Measurements from ENCODE around the gene TRPC6.

TRPC6 gene

DNA sequence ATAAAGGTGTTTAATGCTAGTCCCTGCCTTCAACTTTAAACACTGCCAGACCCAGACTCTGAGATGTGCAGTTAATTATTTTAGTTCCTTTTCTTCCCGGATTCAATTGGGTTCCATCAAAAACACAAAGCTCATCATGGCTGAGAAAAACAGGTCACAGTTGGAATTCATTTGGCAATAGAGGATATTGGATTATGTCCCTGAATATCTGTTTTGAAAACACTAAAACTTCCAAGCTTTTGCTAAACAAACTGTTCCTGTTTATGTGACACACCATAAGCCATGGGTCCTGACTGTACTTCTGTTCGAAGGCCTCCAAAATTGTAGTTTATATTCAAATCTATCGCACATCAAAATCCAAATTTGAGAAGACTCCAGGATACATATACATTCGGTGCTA is 150.7 kb downstream of the TRPC6 start:
- no peak overlapping the region for H3K27ac Mint-ChIP-seq
- H3K4me3 Mint-ChIP-seq, result no peak overlapping the region
- H3K36me3 Mint-ChIP-seq, result no peaks in the 10 kb centered on the region
- no peaks in the 10 kb centered on the region for H3K27me3 Mint-ChIP-seq
- H3K4me1 Mint-ChIP-seq (ENCODE audit: low read depth), result no peaks in the 10 kb centered on the region
- peaks cover 5% of the 10 kb centered on the region for H3K9me3 Mint-ChIP-seq (ENCODE audit: low read depth)

DNA sequence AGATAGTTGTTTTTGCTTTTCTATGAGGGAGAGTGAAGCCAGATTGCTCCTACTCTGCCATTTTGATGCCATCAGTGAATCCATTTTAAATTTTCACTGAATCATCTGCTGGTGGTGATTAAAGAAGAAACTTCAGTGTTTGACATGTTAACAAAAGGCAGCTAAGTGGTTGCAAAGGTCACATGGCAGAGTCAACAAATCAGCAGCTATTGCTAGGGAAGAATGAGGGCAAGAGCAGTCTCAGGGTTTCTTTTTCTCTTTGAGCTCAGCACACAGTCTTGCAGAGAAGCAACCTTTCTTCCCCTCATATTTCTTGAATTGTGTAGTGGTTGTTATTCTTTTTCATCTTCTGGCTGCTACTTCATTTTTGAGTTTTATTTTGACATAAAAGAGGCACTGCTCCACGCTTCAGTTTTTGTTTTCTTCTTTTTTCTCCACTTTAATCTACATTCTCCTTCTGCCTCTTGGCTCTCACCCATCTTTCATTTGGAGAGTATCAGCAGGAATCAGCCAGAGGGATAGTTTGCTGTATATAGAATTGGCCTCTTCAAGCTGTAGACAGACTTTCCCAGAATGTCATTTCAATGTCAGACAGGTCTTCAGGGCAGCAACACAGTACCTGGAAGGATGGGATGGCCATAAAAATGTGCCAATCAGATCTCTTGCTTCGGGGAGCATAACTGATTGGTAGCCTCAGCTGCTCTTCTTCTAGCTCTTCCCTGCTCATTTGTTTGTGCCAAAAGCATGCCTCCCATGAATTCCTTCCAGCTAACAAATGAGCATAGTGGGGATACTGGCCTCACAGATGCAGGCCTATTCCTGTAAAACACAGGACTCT is 153.9 kb downstream of the TRPC6 start:
- Mint-ChIP-seq H3K27me3 (no peaks in the 10 kb centered on the region), H3K4me1 (ENCODE audit: low read depth) (no peaks in the 10 kb centered on the region), H3K4me3 (no peak overlapping the region), H3K9me3 (ENCODE audit: low read depth) (peaks cover 7% of the 10 kb centered on the region), H3K27ac (no peak overlapping the region), H3K36me3 (no peaks in the 10 kb centered on the region)

- H3K27me3 Mint-ChIP-seq, result no peaks in the 10 kb centered on the region
- no peak overlapping the region for H3K4me3 Mint-ChIP-seq
- H3K9me3 Mint-ChIP-seq (ENCODE audit: low read depth), result peaks cover 7% of the 10 kb centered on the region
- H3K36me3 Mint-ChIP-seq, result no peaks in the 10 kb centered on the region
- no peak overlapping the region for H3K27ac Mint-ChIP-seq
- H3K4me1 Mint-ChIP-seq (ENCODE audit: low read depth), result no peaks in the 10 kb centered on the region
Observed at GRCh38 chr11:101428918-101429317, 154.9 kb downstream of the TRPC6 start.

GRCh38 chr11:101407324-101407723 is 176.5 kb downstream of the TRPC6 start:
- H3K4me1 Mint-ChIP-seq (ENCODE audit: low read depth), result no peaks in the 10 kb centered on the region
- H3K9me3 Mint-ChIP-seq (ENCODE audit: low read depth), result peaks cover 4% of the 10 kb centered on the region
- no peaks in the 10 kb centered on the region for H3K27me3 Mint-ChIP-seq

More at GRCh38 chr11:101407324-101407723, 176.5 kb downstream of the TRPC6 start:
- Mint-ChIP-seq H3K27ac (no peak overlapping the region), H3K4me3 (no peak overlapping the region), H3K36me3 (no peaks in the 10 kb centered on the region)

Measured in activated naive CD8-positive, alpha-beta T cell (primary cell).